ENCODE data around the gene TXLNB. TPM values are rescaled to one million over a fixed set of nuclear protein-coding genes. Genes with fewer than 3 reads are reported as not detected.
A peak's percentile ranks its signal among the peaks of the same experiment; 100 is the strongest.

The TXLNB gene
- under 1 TPM; 0.17 to 0.31 TPM for total RNA-seq

DNA sequence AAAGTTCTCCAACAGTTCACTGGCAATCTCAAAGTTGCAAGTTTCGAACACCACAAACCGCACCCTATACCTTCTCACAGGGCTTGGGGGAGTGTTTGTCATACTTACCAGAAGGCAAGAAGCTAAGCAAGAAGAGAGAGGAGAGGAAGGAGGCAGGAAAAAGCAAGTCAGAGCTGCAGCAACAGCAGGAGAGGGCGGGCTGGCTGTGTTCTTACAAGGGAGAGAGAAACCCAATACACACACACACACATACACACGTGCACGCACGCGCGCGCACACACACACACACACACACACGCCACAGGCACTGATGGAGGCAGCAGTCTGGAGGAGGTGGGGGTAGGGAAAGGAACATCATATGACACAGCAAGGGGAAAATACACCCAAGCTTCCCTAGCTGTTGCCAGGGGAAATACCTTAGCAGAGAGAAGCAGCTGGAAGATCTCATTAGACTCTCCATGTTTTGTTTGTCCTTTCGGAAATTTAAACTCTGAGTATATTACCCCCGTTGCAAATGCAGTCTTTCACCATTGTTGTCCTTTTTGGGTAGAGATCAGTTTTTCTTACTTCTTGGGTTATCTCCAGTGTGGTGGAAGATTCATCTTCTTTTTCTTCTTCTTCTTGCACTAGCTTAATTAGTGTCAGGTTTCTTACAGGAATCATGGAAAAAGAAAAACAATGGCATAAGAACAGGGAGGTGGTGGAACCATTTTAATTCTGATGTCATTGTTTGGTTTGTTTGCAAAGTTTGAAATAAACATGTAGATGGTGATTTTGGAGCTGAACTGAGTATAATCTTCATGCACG lies at the start of gene TXLNB:
Gene TXLNB (minus strand): TSS at position 186 of the 807 bp plus-strand sequence. CDS start 3,099 bp downstream, outside the sequence.
- Mint-ChIP-seq H3K4me1 (ENCODE audit: low read depth) (peaks cover 56% of the 10 kb centered on the region), H3K36me3 (no peaks in the 10 kb centered on the region), H3K27me3 (no peaks in the 10 kb centered on the region), H3K9me3 (no peaks in the 10 kb centered on the region), H3K4me3 (peak within 1 kb of the TSS; percentile 72), H3K27ac (peak within 1 kb of the TSS; percentile 95)
- ChIA-PET POLR2A (interaction anchor here (0.6 to 3.0 kb wide), 11 partner anchors 9 to 263 kb away, joined by 3 to 15 read pairs (median 6); partner anchors contain the start of gene CITED2), CTCF (interaction anchor here (0.7 to 2.6 kb wide), 12 partner anchors 30 to 264 kb away, joined by 3 to 12 read pairs (median 4); no protein-coding TSS in a partner anchor)
- intact Hi-C loops (cut with micrococcal nuclease) = loop anchor here (1.0 to 5.0 kb wide), 13 partner anchors 10 to 263 kb away; partner anchors contain the start of genes ABRACL and CITED2
- DNase-seq = peak; percentile 92

- Mint-ChIP-seq H3K9me3 (peaks cover 4% of the 10 kb centered on the region), H3K36me3 (peaks cover 4% of the 10 kb centered on the region), H3K27ac (no peak overlapping the region), H3K4me3 (no peak overlapping the region), H3K27me3 (no peaks in the 10 kb centered on the region), H3K4me1 (ENCODE audit: low read depth) (peaks cover 20% of the 10 kb centered on the region)
- POLR2A ChIA-PET = no interaction called here
- DNase-seq = no peak
- CTCF ChIA-PET = no interaction called here
- intact Hi-C loops (cut with micrococcal nuclease) = no loop called here
Measured at GRCh38 chr6:139341060-139341459, 49.3 kb upstream of the TXLNB start.

DNA sequence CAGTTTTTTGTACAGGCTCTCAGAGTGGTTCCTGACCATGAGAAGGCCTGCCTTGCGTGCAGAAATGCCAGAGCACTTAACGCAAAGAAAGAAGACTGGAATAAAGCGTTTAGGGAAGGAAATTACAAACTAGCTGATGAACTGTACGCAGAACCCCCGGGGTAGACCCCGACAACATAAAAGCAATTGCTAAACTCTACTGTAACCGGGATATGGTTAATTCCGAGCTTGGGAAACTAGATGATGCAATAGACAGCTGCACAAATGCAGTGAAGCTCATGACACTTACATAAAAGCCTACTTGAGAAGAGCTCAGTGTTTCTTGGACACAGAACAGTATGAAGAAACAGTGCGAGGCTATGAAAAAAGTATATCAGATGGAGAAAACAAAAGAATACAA lies 47.0 kb upstream of the TXLNB start:
- H3K27ac Mint-ChIP-seq = no peak overlapping the region
- ChIA-PET CTCF (interaction anchor here (1.3 kb wide), 1 partner anchor 23 kb away, joined by 3 read pairs; no protein-coding TSS in a partner anchor), POLR2A (no interaction called here)
- intact Hi-C loops (cut with micrococcal nuclease) = no loop called here
- H3K9me3 Mint-ChIP-seq = peaks cover 4% of the 10 kb centered on the region
- no peaks in the 10 kb centered on the region for H3K27me3 Mint-ChIP-seq
- H3K4me3 Mint-ChIP-seq = no peak overlapping the region
- peaks cover 4% of the 10 kb centered on the region for H3K36me3 Mint-ChIP-seq
- no peak for DNase-seq
- H3K4me1 Mint-ChIP-seq (ENCODE audit: low read depth) = peaks cover 18% of the 10 kb centered on the region

- H3K4me3 Mint-ChIP-seq = no peak overlapping the region
- H3K4me1 Mint-ChIP-seq (ENCODE audit: low read depth) = peaks cover 8% of the 10 kb centered on the region
- peaks cover 4% of the 10 kb centered on the region for H3K36me3 Mint-ChIP-seq
- intact Hi-C loops (cut with micrococcal nuclease) = no loop called here
- ChIA-PET POLR2A (no interaction called here), CTCF (no interaction called here)
- no peak for DNase-seq
- H3K9me3 Mint-ChIP-seq = peaks cover 4% of the 10 kb centered on the region
- H3K27ac Mint-ChIP-seq = no peak overlapping the region
- H3K27me3 Mint-ChIP-seq = no peaks in the 10 kb centered on the region
Measured at GRCh38 chr6:139337830-139338229, 46.0 kb upstream of the TXLNB start.

DNA sequence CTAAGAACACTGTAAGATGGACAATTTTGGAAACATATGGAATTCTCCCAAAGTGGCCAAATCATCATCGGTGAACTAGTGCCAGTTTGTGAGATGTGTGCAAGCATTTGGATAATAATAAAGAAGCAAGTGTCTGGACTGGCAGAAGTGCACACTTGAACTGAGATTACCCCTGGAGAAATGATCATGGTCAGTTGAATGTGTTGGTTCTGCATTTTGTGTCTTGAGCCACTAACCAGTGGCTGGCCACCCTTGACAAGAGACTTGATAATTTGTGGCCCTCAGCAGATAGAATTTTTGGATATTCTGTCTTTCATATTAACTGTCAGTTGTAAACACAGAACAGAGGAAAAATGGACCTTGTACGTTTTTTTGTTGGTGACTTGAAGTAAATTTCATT lies 45.2 kb upstream of the TXLNB start:
- intact Hi-C loops (cut with micrococcal nuclease) = no loop called here
- no peaks in the 10 kb centered on the region for H3K27me3 Mint-ChIP-seq
- no peaks in the 10 kb centered on the region for H3K9me3 Mint-ChIP-seq
- H3K36me3 Mint-ChIP-seq = no peaks in the 10 kb centered on the region
- peaks cover 3% of the 10 kb centered on the region for H3K4me1 Mint-ChIP-seq (ENCODE audit: low read depth)
- POLR2A ChIA-PET = no interaction called here
- no peak overlapping the region for H3K27ac Mint-ChIP-seq
- CTCF ChIA-PET = interaction anchor here (0.6 kb wide), 1 partner anchor 117 kb away, joined by 3 read pairs; no protein-coding TSS in a partner anchor
- no peak for DNase-seq
- H3K4me3 Mint-ChIP-seq = no peak overlapping the region

- H3K27ac Mint-ChIP-seq = no peak overlapping the region
- H3K27me3 Mint-ChIP-seq = no peaks in the 10 kb centered on the region
- H3K9me3 Mint-ChIP-seq = no peaks in the 10 kb centered on the region
- DNase-seq = no peak
- CTCF ChIA-PET = interaction anchor here (0.6 kb wide), 1 partner anchor 117 kb away, joined by 3 read pairs; no protein-coding TSS in a partner anchor
- intact Hi-C loops (cut with micrococcal nuclease) = no loop called here
- no peaks in the 10 kb centered on the region for H3K36me3 Mint-ChIP-seq
- no peak overlapping the region for H3K4me3 Mint-ChIP-seq
- H3K4me1 Mint-ChIP-seq (ENCODE audit: low read depth) = peaks cover 3% of the 10 kb centered on the region
- POLR2A ChIA-PET = interaction anchor here (0.6 kb wide), 1 partner anchor 44 kb away, joined by 4 read pairs; no protein-coding TSS in a partner anchor
Measured at GRCh38 chr6:139336488-139336887, 44.7 kb upstream of the TXLNB start.

DNA sequence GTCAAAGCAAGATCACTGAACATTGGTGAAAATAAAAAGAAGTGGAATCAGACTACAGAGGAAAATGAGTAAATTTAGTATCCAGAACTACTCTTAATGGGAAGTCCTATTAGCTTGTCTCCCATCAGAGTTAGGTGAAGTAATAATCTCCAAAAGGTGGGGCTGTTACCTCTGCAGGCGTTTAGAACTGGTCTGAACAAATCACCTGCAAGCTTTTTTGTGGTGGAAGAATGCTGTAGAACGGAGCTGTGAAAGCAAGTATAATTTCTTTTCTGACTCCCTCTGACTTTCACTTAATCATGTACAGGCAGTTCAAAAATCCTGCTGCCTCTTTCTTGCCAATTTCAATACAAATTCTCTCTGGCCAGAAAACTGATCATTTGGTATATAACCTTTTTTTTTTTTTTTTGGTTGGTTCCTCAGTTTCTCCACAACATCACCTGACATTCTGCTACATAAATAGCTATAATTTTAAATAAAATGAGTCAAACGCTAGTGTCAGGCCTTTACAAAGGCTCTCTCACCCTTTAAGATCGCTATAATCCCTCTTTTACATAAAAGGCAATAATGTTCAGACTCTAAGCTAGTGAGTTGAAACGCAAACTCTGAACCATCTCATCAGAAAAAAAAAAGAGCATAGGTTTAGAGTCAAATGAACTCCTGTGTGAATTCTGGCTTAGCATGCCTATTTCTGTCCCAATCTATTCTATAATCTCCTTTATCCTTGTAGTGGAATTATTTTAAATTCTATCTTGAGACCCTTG lies 43.8 kb upstream of the TXLNB start:
- ChIA-PET CTCF (interaction anchor here (0.7 kb wide), 1 partner anchor 27 kb away, joined by 3 read pairs; no protein-coding TSS in a partner anchor), POLR2A (interaction anchor here (0.6 kb wide), 1 partner anchor 43 kb away, joined by 4 read pairs; no protein-coding TSS in a partner anchor)
- no peaks in the 10 kb centered on the region for H3K9me3 Mint-ChIP-seq
- no peaks in the 10 kb centered on the region for H3K27me3 Mint-ChIP-seq
- H3K4me1 Mint-ChIP-seq (ENCODE audit: low read depth) = peaks cover 3% of the 10 kb centered on the region
- no peak for DNase-seq
- H3K4me3 Mint-ChIP-seq = no peak overlapping the region
- H3K27ac Mint-ChIP-seq = no peak overlapping the region
- intact Hi-C loops (cut with micrococcal nuclease) = no loop called here
- H3K36me3 Mint-ChIP-seq = no peaks in the 10 kb centered on the region

GRCh38 chr6:139334806-139335446 lies 43.1 kb upstream of the TXLNB start:
- H3K27ac Mint-ChIP-seq = no peak overlapping the region
- CTCF ChIA-PET = interaction anchor here (0.9 kb wide), 1 partner anchor 564 kb away, joined by 3 read pairs; no protein-coding TSS in a partner anchor

GRCh38 chr6:139330826-139331500 lies 39.2 kb upstream of the TXLNB start:
- Mint-ChIP-seq H3K4me1 (ENCODE audit: low read depth) (peaks cover 6% of the 10 kb centered on the region), H3K27ac (no peak overlapping the region), H3K9me3 (no peaks in the 10 kb centered on the region), H3K36me3 (no peaks in the 10 kb centered on the region), H3K4me3 (no peak overlapping the region), H3K27me3 (no peaks in the 10 kb centered on the region)
- DNase-seq = no peak
- ChIA-PET POLR2A (interaction anchor here (1.0 kb wide), 1 partner anchor 10 kb away, joined by 4 read pairs; no protein-coding TSS in a partner anchor), CTCF (interaction anchor here (1.7 kb wide), 1 partner anchor 112 kb away, joined by 5 read pairs; no protein-coding TSS in a partner anchor)
- intact Hi-C loops (cut with micrococcal nuclease) = no loop called here

More at GRCh38 chr6:139334806-139335446, 43.1 kb upstream of the TXLNB start:
- Mint-ChIP-seq H3K4me1 (ENCODE audit: low read depth) (peaks cover 3% of the 10 kb centered on the region), H3K27me3 (no peaks in the 10 kb centered on the region), H3K36me3 (no peaks in the 10 kb centered on the region), H3K9me3 (no peaks in the 10 kb centered on the region), H3K4me3 (no peak overlapping the region)
- intact Hi-C loops (cut with micrococcal nuclease) = no loop called here
- DNase-seq = no peak
- POLR2A ChIA-PET = interaction anchor here (0.6 kb wide), 1 partner anchor 48 kb away, joined by 4 read pairs; no protein-coding TSS in a partner anchor

GRCh38 chr6:139330306-139330705 lies 38.5 kb upstream of the TXLNB start:
- ChIA-PET POLR2A (no interaction called here), CTCF (interaction anchor here (1.0 to 1.7 kb wide), 2 partner anchors 109 to 111 kb away, joined by 3 to 5 read pairs; no protein-coding TSS in a partner anchor)
- Mint-ChIP-seq H3K4me3 (no peak overlapping the region), H3K4me1 (ENCODE audit: low read depth) (peaks cover 8% of the 10 kb centered on the region), H3K27me3 (no peaks in the 10 kb centered on the region), H3K9me3 (no peaks in the 10 kb centered on the region), H3K27ac (no peak overlapping the region), H3K36me3 (no peaks in the 10 kb centered on the region)
- DNase-seq = no peak
- intact Hi-C loops (cut with micrococcal nuclease) = no loop called here

DNA sequence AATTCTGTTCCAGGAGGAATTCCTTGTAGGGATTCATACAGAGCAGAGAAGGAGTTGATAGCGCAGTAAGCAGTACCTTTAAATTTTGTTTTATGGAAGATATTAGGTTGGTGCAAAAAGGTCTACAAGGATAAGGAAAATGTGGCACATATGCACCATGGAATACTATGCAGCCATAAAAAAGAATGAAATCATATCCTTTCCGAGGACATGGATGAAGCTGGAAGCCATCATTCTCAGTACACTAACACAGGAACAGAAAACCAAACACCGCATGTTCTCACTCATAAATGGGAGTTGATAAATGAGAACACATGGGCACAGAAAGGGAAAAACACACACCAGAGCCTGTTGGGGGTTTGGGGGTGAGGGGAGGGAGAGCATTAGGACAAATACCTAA lies 37.4 kb upstream of the TXLNB start:
- Mint-ChIP-seq H3K27me3 (no peaks in the 10 kb centered on the region), H3K36me3 (no peaks in the 10 kb centered on the region), H3K27ac (no peak overlapping the region), H3K4me3 (no peak overlapping the region), H3K4me1 (ENCODE audit: low read depth) (peaks cover 4% of the 10 kb centered on the region), H3K9me3 (no peaks in the 10 kb centered on the region)
- POLR2A ChIA-PET = interaction anchor here (0.6 kb wide), 1 partner anchor 21 kb away, joined by 5 read pairs; no protein-coding TSS in a partner anchor
- DNase-seq = no peak
- intact Hi-C loops (cut with micrococcal nuclease) = no loop called here
- CTCF ChIA-PET = interaction anchor here (1.0 kb wide), 1 partner anchor 26 kb away, joined by 3 read pairs; no protein-coding TSS in a partner anchor
